Panc1 (cell line): ENCODE results near the gene NADK2. TPM values are rescaled to one million over a fixed set of nuclear protein-coding genes. Genes with fewer than 3 reads are reported as not detected.

ENCODE experiments used
- ATAC-seq: fragments of 200-7000 bp; cut with Tn5 transposase; 2 replicates; pipeline ENCODE4 v1.9.1; 2020; ENCODE audit warnings: mild to moderate bottlenecking, moderate library complexity
- BruUV-seq: library from RNA; stranded (reverse); fragments of 400-500 nt; replicated peaks from 2 replicates; lab custom pipeline; 2021; lab: Mats Ljungman, UMichigan
- CTCF ChIA-PET: fragments of 300-600 bp; sonication (Branson Sonifier 250); formaldehyde crosslinking; loops from one replicate; lab custom pipeline; 2022; ENCODE audit warnings: antibody characterized with exemption; lab: Charles Lee
- POLR2A ChIA-PET: fragments of 300-600 bp; sonication (Branson Sonifier 250); formaldehyde crosslinking; loops from one replicate; lab custom pipeline; 2022; ENCODE audit warnings: antibody characterized with exemption; lab: Charles Lee
- DNase-seq: peaks from one replicate; pipeline ENCODE4 v3.0.0-alpha.2; 2010; ENCODE audit warnings: low read depth, low spot score
- H3K27ac ChIP-seq: 2 replicates; pipeline ENCODE4 v1.5.1; 2011; ENCODE audit warnings: mild to moderate bottlenecking, low read length, inconsistent platforms
- H3K27me3 ChIP-seq: fragments of 200-500 bp; sonication (Bioruptor generic); 2 replicates; pipeline ENCODE4 v1.6.0; 2014; ENCODE audit warnings: low read length, inconsistent platforms; ENCODE audit not compliant: control insufficient read depth, insufficient read depth
- H3K36me3 ChIP-seq: fragments of 200-500 bp; sonication (Bioruptor generic); 2 replicates; pipeline ENCODE4 v1.5.1; 2014; ENCODE audit warnings: inconsistent platforms, mild to moderate bottlenecking, low read length, moderate library complexity; ENCODE audit not compliant: control insufficient read depth, insufficient read depth
- H3K4me1 ChIP-seq: 2 replicates; pipeline ENCODE4 v1.5.1; 2011; ENCODE audit warnings: inconsistent platforms, mild to moderate bottlenecking, low read length, moderate library complexity; ENCODE audit not compliant: control insufficient read depth, insufficient read depth
- H3K4me3 ChIP-seq, 2 experiments: 2 replicates each; pipeline ENCODE4 v1.5.1; 2011 to 2012; ENCODE audit warnings: low read depth in 2 of 2, low read length in 2 of 2, mild to moderate bottlenecking in 2 of 2, inconsistent platforms in 1 of 2, moderate library complexity in 1 of 2
- H3K9me3 ChIP-seq: fragments of 200-500 bp; sonication (Bioruptor generic); 2 replicates; pipeline ENCODE4 v1.5.1; 2014; ENCODE audit warnings: low read depth, mild to moderate bottlenecking, inconsistent platforms, low read length, moderate library complexity; ENCODE audit not compliant: control insufficient read depth, insufficient read depth
- POLR2AphosphoS5 ChIP-seq: IDR thresholded peaks from 2 replicates; pipeline ENCODE4 v1.6.1; 2012; ENCODE audit warnings: mild to moderate bottlenecking, low read depth, low read length, moderate library complexity
- SIN3A ChIP-seq: IDR thresholded peaks from 2 replicates; pipeline ENCODE4 v1.6.1; 2012; ENCODE audit warnings: low read depth, mild to moderate bottlenecking, low read length, moderate library complexity, borderline replicate concordance; ENCODE audit not compliant: insufficient read depth
- TCF7L2 ChIP-seq: IDR thresholded peaks from 2 replicates; pipeline ENCODE4 v1.6.1; 2011; ENCODE audit warnings: mild to moderate bottlenecking, low read depth, low read length, inconsistent platforms
- in situ Hi-C: cut with HindIII; loops from 2 replicates; pipeline ENCODE4 v1.10.0; 2016; ENCODE audit warnings: low sequenced_read_pairs, low pct_unique_long_range_greater_than_20kb
- intact Hi-C: fragments of 100-400 bp; cut with micrococcal nuclease; formaldehyde crosslinking; loops from one replicate; pipeline ENCODE4 v1.10.0; 2022; ENCODE audit not compliant: unreplicated experiment
- total RNA-seq: library from RNA; stranded (reverse); gene quantifications from one replicate; pipeline ENCODE4 v1.2.1, GENCODE V29; 2021; ENCODE audit not compliant: unreplicated experiment
- TF ChIP-seq, protein P1 (sequence below), 2 experiments: IDR thresholded peaks; 2 replicates each; pipeline ENCODE4 v1.6.1; 2011 to 2012; ENCODE audit warnings: low read depth in 2 of 2, control low read depth in 1 of 2, low read length in 1 of 2, mild to moderate bottlenecking in 1 of 2, moderate library complexity in 1 of 2; ENCODE audit not compliant: insufficient read depth in 1 of 2
- TF ChIP-seq, protein P2 (sequence below): fragments of 450-650 bp; IDR thresholded peaks from 2 replicates; pipeline ENCODE4 v1.5.1; 2017; ENCODE audit warnings: mild to moderate bottlenecking

NADK2 gene
- total RNA-seq, 1 experiment from 2014 or later: 22.5 TPM

DNA sequence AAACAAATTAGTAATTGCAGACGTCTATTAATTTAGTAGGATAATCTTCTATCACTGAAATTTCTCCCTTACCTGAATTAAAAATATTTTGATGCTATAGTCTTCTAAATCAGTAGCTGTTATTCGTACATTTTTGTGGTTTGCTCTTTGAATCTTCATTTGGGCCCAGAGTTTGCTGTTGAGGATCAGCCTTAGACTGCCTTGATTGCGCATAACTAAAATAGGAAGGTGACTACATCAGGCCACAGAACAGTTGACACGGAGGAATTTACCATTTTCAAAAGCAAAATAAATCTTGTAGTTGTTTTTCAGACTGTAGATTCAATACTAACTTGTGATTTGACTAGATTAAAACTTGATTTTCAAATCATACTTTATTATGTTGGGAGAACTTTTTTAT lies 11.8 kb upstream of the NADK2 start:
- intact Hi-C loops (no loop called here), in situ Hi-C loops (no loop called here)
- Histone ChIP-seq H3K27me3 (no peaks in the 10 kb centered on the region; the same call in 1 of the 2 replicates), H3K36me3 (no peaks in the 10 kb centered on the region; the same call in 1 of the 2 replicates), H3K4me3 (no peak overlapping the region), H3K4me1 (no peaks in the 10 kb centered on the region), H3K9me3 (no peaks in the 10 kb centered on the region), H3K27ac (no peak overlapping the region)
- ATAC-seq: no peak
- TF ChIP-seq, protein P1, sequence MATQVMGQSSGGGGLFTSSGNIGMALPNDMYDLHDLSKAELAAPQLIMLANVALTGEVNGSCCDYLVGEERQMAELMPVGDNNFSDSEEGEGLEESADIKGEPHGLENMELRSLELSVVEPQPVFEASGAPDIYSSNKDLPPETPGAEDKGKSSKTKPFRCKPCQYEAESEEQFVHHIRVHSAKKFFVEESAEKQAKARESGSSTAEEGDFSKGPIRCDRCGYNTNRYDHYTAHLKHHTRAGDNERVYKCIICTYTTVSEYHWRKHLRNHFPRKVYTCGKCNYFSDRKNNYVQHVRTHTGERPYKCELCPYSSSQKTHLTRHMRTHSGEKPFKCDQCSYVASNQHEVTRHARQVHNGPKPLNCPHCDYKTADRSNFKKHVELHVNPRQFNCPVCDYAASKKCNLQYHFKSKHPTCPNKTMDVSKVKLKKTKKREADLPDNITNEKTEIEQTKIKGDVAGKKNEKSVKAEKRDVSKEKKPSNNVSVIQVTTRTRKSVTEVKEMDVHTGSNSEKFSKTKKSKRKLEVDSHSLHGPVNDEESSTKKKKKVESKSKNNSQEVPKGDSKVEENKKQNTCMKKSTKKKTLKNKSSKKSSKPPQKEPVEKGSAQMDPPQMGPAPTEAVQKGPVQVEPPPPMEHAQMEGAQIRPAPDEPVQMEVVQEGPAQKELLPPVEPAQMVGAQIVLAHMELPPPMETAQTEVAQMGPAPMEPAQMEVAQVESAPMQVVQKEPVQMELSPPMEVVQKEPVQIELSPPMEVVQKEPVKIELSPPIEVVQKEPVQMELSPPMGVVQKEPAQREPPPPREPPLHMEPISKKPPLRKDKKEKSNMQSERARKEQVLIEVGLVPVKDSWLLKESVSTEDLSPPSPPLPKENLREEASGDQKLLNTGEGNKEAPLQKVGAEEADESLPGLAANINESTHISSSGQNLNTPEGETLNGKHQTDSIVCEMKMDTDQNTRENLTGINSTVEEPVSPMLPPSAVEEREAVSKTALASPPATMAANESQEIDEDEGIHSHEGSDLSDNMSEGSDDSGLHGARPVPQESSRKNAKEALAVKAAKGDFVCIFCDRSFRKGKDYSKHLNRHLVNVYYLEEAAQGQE (IDR thresholded peaks at IDR 0.05; ENCODE audit: insufficient read depth in 1 of 2, low read depth in 2 of 2, low read length in 1 of 2): no peak
- TF ChIP-seq TCF7L2: no peak
- CTCF ChIA-PET: no interaction called here
- BruUV-seq: no TSS peak
- POLR2A ChIA-PET: interaction anchor here (0.5 kb wide), 1 partner anchor 11 kb away, joined by 7 read pairs; no protein-coding TSS in a partner anchor
- no peak for DNase-seq

DNA sequence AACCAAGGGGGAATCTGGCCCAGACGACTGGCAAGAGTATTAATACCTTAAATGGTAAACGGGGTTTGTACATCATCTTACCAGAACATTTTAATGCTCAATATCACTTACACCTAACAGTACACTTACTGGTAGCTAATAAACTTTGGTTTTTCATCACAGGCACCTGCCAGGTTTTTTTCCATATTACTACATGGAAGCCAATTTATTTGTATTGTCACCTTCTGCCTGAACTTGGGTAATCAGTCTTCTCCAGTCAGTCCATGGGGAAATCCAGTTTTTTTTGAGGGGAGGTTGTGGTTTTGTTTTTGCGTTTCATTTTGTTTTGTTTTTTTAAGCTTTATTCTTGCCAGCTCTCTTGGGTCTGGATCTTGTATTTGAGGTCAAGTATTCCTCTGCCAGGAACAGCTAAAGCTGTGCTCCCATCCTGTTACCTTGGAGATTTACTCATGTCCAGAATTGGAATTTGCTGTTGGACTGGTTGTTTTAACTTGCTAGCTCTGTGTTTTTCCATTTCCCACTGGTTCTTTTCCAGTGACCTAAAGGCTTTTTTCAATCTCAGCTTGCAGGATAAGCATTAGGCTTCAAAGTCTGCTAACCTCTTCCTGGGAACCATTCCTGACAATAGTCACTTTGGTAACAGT lies 11.1 kb upstream of the NADK2 start:
- no peak for TF ChIP-seq POLR2AphosphoS5
- TF ChIP-seq SIN3A: no peak
- TF ChIP-seq, protein P2, sequence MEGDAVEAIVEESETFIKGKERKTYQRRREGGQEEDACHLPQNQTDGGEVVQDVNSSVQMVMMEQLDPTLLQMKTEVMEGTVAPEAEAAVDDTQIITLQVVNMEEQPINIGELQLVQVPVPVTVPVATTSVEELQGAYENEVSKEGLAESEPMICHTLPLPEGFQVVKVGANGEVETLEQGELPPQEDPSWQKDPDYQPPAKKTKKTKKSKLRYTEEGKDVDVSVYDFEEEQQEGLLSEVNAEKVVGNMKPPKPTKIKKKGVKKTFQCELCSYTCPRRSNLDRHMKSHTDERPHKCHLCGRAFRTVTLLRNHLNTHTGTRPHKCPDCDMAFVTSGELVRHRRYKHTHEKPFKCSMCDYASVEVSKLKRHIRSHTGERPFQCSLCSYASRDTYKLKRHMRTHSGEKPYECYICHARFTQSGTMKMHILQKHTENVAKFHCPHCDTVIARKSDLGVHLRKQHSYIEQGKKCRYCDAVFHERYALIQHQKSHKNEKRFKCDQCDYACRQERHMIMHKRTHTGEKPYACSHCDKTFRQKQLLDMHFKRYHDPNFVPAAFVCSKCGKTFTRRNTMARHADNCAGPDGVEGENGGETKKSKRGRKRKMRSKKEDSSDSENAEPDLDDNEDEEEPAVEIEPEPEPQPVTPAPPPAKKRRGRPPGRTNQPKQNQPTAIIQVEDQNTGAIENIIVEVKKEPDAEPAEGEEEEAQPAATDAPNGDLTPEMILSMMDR: no peak
- TF ChIP-seq TCF7L2: no peak
- TF ChIP-seq, protein P1 (IDR thresholded peaks at IDR 0.05; ENCODE audit: insufficient read depth in 1 of 2, low read depth in 2 of 2, low read length in 1 of 2): no peak
- ChIA-PET POLR2A (interaction anchor here (0.5 kb wide), 1 partner anchor 10 kb away, joined by 7 read pairs; no protein-coding TSS in a partner anchor), CTCF (no interaction called here)
- intact Hi-C loops: no loop called here
- ATAC-seq (no peak), DNase-seq (no peak)
- H3K36me3 ChIP-seq: no peaks in the 10 kb centered on the region; the same call in 1 of the 2 replicates
- H3K4me3 ChIP-seq: no peak overlapping the region
- no peaks in the 10 kb centered on the region; the same call in 1 of the 2 replicates for H3K27me3 ChIP-seq
- no peak overlapping the region for H3K27ac ChIP-seq
- in situ Hi-C loops: no loop called here
- H3K9me3 ChIP-seq: no peaks in the 10 kb centered on the region
- no TSS peak for BruUV-seq
- H3K4me1 ChIP-seq: no peaks in the 10 kb centered on the region
